HCT116 (cell line): Measurements from ENCODE around the gene PRKACA.

Source experiments
- ATF3 ChIP-seq: IDR thresholded peaks from 2 replicates; pipeline ENCODE4 v1.6.1; 2012
- EZH2 ChIP-seq: fragments of 200-600 bp; sonication (generic); IDR thresholded peaks from 2 replicates; pipeline ENCODE4 v1.6.1; 2017; ENCODE audit warnings: antibody characterized with exemption, mixed run types
- MAX ChIP-seq: IDR thresholded peaks from 2 replicates; pipeline ENCODE4 v1.6.1; 2012
- POLR2A ChIP-seq: IDR thresholded peaks from 2 replicates; pipeline ENCODE4 v1.7.0; 2011; ENCODE audit warnings: borderline replicate concordance; ENCODE audit not compliant: insufficient read depth, insufficient read length; ENCODE audit errors: extremely low read depth
- POLR2AphosphoS5 ChIP-seq: IDR thresholded peaks from 2 replicates; pipeline ENCODE4 v1.6.1; 2011; ENCODE audit warnings: mild to moderate bottlenecking, low read depth, low read length, moderate library complexity
- RAD21 ChIP-seq: IDR thresholded peaks from 2 replicates; pipeline ENCODE4 v1.6.1; 2012; ENCODE audit warnings: low read depth, mild to moderate bottlenecking
- SIN3A ChIP-seq: IDR thresholded peaks from 2 replicates; pipeline ENCODE4 v1.6.1; 2012; ENCODE audit warnings: low read depth
- SP1 ChIP-seq: IDR thresholded peaks from 2 replicates; pipeline ENCODE4 v1.6.1; 2012; ENCODE audit warnings: low read depth
- ZNF274 ChIP-seq: fragments of 200-500 bp; sonication (Bioruptor generic); IDR thresholded peaks from 2 replicates; pipeline ENCODE4 v1.6.1; 2014; ENCODE audit warnings: mild to moderate bottlenecking, low read depth, low read length, inconsistent platforms
- TF ChIP-seq, protein P1 (sequence below), 3 experiments: fragments of 200-600 bp in 1 of 3; sonication (generic) in 1 of 3; IDR thresholded peaks in 2 of 3; conservative IDR thresholded peaks in 1 of 3; 2 replicates each; pipeline ENCODE4 v1.5.1; 2012 to 2017; ENCODE audit warnings: low read depth in 2 of 3, low read length in 2 of 3, antibody characterized with exemption in 1 of 3, borderline replicate concordance in 1 of 3, control low read depth in 1 of 3, mild to moderate bottlenecking in 1 of 3, mixed read lengths in 1 of 3, mixed run types in 1 of 3, moderate library complexity in 1 of 3; ENCODE audit not compliant: insufficient read depth in 1 of 3
- TF ChIP-seq, protein P2 (sequence below): IDR thresholded peaks from 2 replicates; pipeline ENCODE4 v1.6.1; 2011; ENCODE audit warnings: mild to moderate bottlenecking, low read length, moderate library complexity; ENCODE audit not compliant: insufficient replicate concordance; ENCODE audit errors: extremely low read depth
- TF ChIP-seq, protein P3 (sequence below): IDR thresholded peaks from 2 replicates; pipeline ENCODE4 v1.6.1; 2012; ENCODE audit warnings: low read depth

DNA sequence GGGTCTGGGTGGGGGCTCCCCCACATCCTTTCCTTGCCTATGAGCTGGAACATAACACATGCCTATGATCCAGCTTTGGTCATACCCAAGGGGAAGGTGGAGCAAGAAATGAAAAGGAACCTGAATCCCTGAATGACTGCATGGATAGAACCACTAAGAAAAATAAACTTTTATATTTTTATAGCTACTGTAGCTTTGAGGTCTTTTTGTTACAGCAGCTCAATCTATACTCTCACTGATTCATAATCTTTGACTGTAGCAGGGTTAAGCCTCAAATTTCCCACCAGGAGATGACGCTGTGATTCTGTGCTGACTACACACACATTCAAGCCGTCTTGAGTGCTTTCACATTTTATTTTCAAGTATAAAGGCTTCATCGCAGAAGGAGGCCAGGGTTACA lies 64.5 kb downstream of the PRKACA start:
- TF ChIP-seq POLR2A (no peak), POLR2AphosphoS5 (no peak), EZH2 (no peak), MAX (no peak), ATF3 (no peak), ZNF274 (no peak), SP1 (no peak), RAD21 (no peak), SIN3A (no peak)
- TF ChIP-seq, protein P1, sequence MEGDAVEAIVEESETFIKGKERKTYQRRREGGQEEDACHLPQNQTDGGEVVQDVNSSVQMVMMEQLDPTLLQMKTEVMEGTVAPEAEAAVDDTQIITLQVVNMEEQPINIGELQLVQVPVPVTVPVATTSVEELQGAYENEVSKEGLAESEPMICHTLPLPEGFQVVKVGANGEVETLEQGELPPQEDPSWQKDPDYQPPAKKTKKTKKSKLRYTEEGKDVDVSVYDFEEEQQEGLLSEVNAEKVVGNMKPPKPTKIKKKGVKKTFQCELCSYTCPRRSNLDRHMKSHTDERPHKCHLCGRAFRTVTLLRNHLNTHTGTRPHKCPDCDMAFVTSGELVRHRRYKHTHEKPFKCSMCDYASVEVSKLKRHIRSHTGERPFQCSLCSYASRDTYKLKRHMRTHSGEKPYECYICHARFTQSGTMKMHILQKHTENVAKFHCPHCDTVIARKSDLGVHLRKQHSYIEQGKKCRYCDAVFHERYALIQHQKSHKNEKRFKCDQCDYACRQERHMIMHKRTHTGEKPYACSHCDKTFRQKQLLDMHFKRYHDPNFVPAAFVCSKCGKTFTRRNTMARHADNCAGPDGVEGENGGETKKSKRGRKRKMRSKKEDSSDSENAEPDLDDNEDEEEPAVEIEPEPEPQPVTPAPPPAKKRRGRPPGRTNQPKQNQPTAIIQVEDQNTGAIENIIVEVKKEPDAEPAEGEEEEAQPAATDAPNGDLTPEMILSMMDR (IDR thresholded peaks at IDR 0.05 in 2 of 3, conservative IDR thresholded peaks at IDR 0.05 in 1 of 3; ENCODE audit: borderline replicate concordance in 1 of 3, insufficient read depth in 1 of 3, low read depth in 2 of 3, low read length in 2 of 3), result no peak
- TF ChIP-seq, protein P2, sequence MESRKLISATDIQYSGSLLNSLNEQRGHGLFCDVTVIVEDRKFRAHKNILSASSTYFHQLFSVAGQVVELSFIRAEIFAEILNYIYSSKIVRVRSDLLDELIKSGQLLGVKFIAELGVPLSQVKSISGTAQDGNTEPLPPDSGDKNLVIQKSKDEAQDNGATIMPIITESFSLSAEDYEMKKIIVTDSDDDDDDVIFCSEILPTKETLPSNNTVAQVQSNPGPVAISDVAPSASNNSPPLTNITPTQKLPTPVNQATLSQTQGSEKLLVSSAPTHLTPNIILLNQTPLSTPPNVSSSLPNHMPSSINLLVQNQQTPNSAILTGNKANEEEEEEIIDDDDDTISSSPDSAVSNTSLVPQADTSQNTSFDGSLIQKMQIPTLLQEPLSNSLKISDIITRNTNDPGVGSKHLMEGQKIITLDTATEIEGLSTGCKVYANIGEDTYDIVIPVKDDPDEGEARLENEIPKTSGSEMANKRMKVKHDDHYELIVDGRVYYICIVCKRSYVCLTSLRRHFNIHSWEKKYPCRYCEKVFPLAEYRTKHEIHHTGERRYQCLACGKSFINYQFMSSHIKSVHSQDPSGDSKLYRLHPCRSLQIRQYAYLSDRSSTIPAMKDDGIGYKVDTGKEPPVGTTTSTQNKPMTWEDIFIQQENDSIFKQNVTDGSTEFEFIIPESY, result no peak
- TF ChIP-seq, protein P3, sequence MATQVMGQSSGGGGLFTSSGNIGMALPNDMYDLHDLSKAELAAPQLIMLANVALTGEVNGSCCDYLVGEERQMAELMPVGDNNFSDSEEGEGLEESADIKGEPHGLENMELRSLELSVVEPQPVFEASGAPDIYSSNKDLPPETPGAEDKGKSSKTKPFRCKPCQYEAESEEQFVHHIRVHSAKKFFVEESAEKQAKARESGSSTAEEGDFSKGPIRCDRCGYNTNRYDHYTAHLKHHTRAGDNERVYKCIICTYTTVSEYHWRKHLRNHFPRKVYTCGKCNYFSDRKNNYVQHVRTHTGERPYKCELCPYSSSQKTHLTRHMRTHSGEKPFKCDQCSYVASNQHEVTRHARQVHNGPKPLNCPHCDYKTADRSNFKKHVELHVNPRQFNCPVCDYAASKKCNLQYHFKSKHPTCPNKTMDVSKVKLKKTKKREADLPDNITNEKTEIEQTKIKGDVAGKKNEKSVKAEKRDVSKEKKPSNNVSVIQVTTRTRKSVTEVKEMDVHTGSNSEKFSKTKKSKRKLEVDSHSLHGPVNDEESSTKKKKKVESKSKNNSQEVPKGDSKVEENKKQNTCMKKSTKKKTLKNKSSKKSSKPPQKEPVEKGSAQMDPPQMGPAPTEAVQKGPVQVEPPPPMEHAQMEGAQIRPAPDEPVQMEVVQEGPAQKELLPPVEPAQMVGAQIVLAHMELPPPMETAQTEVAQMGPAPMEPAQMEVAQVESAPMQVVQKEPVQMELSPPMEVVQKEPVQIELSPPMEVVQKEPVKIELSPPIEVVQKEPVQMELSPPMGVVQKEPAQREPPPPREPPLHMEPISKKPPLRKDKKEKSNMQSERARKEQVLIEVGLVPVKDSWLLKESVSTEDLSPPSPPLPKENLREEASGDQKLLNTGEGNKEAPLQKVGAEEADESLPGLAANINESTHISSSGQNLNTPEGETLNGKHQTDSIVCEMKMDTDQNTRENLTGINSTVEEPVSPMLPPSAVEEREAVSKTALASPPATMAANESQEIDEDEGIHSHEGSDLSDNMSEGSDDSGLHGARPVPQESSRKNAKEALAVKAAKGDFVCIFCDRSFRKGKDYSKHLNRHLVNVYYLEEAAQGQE, result no peak
